ENCODE data around the gene HSPBP1.

HSPBP1 gene

DNA sequence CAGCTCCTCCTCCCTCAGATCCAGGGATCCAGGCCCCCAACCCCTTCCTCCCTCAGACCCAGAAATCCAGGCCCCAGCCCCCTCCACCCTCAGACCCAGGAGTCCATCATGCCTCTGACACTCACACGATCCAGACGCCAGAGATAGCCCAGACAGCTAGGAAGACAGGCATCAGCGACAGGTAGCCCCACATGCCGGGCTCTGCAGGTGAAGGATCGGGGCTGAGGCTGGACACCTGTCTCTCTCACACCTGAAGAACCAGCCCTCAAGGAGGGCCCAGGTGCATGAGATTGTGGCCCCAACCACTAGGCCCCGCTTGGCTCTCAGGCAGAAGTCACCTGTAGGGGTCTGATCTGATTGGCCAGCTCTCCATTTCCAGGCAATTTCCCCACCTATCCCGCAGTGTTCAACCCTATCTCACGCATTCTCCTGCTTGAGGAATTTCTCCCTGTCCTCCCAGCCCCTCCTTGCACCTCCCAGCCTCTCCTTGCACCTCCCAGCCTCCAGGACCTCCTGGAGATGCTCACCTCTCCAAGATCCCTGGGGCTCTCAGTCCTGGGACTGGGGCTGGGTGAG lies 41.0 kb upstream of the HSPBP1 start:
- no peak for DNase-seq (ENCODE audit: low read depth)
- no peak overlapping the region for H3K4me3 ChIP-seq (ENCODE audit: low read length)
- TF ChIP-seq, protein P1, sequence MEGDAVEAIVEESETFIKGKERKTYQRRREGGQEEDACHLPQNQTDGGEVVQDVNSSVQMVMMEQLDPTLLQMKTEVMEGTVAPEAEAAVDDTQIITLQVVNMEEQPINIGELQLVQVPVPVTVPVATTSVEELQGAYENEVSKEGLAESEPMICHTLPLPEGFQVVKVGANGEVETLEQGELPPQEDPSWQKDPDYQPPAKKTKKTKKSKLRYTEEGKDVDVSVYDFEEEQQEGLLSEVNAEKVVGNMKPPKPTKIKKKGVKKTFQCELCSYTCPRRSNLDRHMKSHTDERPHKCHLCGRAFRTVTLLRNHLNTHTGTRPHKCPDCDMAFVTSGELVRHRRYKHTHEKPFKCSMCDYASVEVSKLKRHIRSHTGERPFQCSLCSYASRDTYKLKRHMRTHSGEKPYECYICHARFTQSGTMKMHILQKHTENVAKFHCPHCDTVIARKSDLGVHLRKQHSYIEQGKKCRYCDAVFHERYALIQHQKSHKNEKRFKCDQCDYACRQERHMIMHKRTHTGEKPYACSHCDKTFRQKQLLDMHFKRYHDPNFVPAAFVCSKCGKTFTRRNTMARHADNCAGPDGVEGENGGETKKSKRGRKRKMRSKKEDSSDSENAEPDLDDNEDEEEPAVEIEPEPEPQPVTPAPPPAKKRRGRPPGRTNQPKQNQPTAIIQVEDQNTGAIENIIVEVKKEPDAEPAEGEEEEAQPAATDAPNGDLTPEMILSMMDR (IDR thresholded peaks at IDR 0.05; ENCODE audit: insufficient read depth, low read depth, low read length, missing control alignments) = no peak

DNA sequence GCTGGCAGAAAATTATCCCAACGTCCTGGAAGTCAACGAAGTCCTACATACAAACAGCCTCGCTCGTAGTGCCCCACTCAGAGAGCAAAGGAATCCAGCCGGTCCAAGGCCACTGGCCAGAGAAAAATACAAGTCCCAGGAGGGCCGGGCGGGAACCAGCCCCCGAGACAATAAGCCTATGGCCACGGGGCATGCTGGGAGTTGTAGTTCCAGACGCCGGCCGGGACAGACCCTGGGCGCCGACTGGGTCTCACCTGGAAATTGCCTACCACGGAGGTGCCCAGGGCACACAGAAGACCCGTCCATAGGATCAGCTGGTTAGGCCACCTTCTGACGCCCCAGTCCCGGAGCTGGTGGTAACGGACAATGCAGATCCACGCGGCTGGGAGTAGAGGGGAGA lies 39.9 kb upstream of the HSPBP1 start:
- TF ChIP-seq, protein P1 (IDR thresholded peaks at IDR 0.05; ENCODE audit: insufficient read depth, low read depth, low read length, missing control alignments) = no peak
- no peak overlapping the region for H3K4me3 ChIP-seq (ENCODE audit: low read length)
- DNase-seq (ENCODE audit: low read depth) = peak; percentile 22

DNA sequence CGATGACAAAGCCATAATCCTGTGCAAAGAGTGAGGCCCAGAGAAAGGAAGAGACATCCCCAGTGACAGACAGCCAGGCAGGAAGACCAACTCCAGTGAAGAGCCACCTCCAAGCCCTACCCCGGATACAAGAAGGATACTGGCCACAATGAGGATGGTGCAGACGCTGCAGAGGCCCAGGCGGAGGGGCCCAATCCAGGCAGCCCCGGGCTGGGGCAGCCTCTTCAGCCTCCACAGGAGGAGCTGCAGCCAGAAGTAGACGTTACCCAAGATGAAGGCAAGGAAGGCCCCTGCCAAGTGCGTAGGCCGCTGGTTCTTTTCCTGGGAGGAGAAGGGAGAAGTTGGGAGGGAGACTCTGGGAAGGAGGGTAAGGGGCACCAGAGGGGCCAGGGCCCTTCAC lies 36.7 kb upstream of the HSPBP1 start:
- H3K4me3 ChIP-seq (ENCODE audit: low read length) = no peak overlapping the region
- no peak for DNase-seq (ENCODE audit: low read depth)
- TF ChIP-seq, protein P1 (IDR thresholded peaks at IDR 0.05; ENCODE audit: insufficient read depth, low read depth, low read length, missing control alignments) = no peak

DNA sequence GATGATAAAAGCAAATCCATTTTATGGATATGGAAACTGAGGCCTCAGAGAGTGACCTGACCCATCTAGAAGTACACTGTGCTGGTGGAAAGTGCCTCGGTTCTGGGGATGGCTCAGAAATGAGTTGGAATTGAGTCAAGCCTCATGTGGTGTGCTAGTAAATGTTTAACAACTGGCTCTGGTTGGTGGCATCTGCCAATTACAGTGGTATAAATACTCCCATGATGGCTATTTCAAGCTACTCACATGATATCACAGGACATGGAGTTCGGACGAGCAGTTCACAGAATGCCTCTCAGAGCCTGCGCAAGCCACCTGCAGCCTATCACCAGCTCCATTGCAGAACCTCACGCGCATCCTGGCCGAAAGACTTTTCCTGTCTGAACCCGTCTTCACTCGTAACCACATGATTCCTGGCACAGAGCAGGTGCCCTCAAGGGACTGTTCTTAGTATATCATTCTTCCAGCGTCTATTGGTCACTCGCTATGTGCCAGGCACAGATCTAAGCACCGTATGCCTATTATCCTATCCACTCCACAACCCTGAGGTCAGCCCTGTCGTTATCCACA lies 36.1 kb upstream of the HSPBP1 start:
- peak; percentile 93 for DNase-seq (ENCODE audit: low read depth)
- TF ChIP-seq, protein P1 (IDR thresholded peaks at IDR 0.05; ENCODE audit: insufficient read depth, low read depth, low read length, missing control alignments) = no peak
- no peak overlapping the region for H3K4me3 ChIP-seq (ENCODE audit: low read length)

DNA sequence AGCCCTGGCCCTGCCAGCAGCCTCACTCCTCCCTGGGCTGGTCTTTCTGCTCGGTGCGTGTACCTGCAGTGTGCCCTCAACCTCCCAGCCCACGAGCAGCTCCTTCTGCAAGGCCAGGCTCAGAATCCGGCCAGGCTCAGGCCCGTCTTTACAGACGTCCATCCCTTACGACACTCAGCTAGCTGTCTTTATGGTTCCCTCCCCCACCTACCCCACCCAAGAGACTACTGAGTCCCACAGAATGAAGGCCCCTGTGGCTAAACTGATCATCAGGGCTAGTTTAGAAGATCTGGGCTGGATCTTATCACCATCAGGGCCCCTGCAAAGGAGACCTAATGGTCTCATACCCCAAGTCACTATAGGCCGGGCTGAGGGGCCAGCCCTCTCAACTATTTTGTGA lies 34.5 kb upstream of the HSPBP1 start:
- TF ChIP-seq, protein P1 (IDR thresholded peaks at IDR 0.05; ENCODE audit: insufficient read depth, low read depth, low read length, missing control alignments) = no peak
- H3K4me3 ChIP-seq (ENCODE audit: low read length) = no peak overlapping the region
- DNase-seq (ENCODE audit: low read depth) = no peak

DNA sequence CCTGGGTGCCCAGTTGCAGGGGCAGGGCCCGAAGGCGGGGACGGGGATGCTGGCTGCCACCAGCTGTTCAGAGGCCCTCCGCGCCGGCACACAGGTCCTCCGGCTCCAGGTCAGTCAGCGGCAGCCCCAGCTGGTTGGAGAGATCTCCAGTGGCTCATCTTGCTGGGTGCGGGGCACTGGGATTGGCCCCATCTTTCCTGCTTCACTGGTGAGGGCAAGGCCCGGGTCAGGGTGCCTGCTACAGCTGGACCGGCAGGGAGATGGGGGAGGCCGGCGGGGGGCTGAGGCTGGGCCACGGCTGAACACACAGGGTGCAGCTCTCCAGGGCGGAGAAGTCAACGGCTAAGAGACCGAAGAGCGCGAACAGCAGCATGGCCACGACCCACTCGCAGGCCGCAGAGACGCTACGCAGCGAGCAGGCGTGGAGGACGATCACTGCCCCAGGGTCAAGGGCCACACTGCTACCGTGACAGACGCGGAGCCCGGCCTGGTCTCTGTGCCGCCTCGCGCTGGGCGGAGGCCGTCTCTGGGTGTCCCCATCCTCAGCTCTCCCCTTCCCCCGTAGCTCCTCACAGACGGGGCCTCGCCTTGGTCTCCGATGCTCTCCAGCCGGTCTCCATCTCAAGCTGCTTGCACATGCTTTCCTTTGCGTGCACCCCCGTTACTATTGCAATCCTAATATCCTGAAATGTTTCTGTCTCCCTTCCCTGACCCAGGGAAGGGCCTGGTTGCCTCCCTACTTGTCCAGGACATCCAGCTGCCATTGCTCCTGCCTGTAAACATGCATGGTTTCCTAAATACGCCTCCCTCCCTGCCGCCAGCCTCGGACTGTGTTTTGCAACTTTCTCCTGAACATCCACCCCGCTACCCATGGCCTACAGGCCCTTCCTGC lies 33.0 kb upstream of the HSPBP1 start:
- no peak for DNase-seq (ENCODE audit: low read depth)
- TF ChIP-seq, protein P1 (IDR thresholded peaks at IDR 0.05; ENCODE audit: insufficient read depth, low read depth, low read length, missing control alignments) = no peak
- no peak overlapping the region for H3K4me3 ChIP-seq (ENCODE audit: low read length)
